ENCODE data around the gene ABCF2. TPM values are rescaled to one million over a fixed set of nuclear protein-coding genes. Genes with fewer than 3 reads are reported as not detected.

Gene ABCF2
- total RNA-seq, 1 experiment from 2014 or later: 63.7 TPM

DNA sequence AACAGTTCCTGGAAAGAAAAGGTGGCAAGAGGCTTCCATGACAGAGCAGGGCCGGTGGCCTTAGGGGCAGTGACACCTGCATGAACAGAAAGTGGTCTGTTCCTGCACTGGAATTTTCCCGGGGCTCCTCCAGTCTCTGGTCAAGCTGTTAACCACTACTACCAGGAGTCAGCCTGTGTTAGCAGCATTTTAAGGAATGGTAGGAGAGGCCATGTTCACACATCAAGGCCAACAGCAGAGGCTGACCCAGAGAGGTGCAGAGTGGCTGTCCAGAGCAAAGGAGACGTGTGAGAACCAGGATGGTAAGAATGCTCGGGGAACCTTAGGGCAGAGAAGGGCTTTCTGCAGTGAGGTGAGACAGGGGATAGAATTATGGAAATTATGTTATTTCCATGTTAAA is 25.3 kb downstream of the ABCF2 start:
- Histone ChIP-seq H3K27me3 (ENCODE audit: insufficient read depth, low read length) (peaks cover 6% of the 10 kb centered on the region; the same call in 1 of the 2 replicates), H3K9ac (ENCODE audit: low read length) (no peak overlapping the region), H4K20me1 (ENCODE audit: insufficient read depth) (no peaks in the 10 kb centered on the region), H3K79me2 (ENCODE audit: insufficient read depth, low read length) (no peaks in the 10 kb centered on the region), H3K4me3 (replicated peaks in 1 of 2; ENCODE audit: low read depth in 1 of 2, low read length in 2 of 2) (no peak overlapping the region), H3K4me1 (ENCODE audit: control insufficient read depth in 1 of 2, insufficient read depth in 2 of 2, low read length in 2 of 2) (no peaks in the 10 kb centered on the region), H3K9me3 (ENCODE audit: control insufficient read depth in 1 of 2, insufficient read depth in 1 of 2, low read depth in 1 of 2, low read length in 2 of 2) (no peaks in the 10 kb centered on the region), H3K27ac (ENCODE audit: low read depth, low read length) (no peak overlapping the region), H3K4me2 (ENCODE audit: low read length) (no peak overlapping the region), H3K9me2 (ENCODE audit: insufficient read depth) (no peaks in the 10 kb centered on the region), H3K36me3 (ENCODE audit: control insufficient read depth in 1 of 2, insufficient read depth in 2 of 2, low read length in 2 of 2) (no peaks in the 10 kb centered on the region), H2AFZ (ENCODE audit: low read depth, low read length, poor library complexity, severe bottlenecking) (no peak overlapping the region)
- ATAC-seq (no peak), DNase-seq (ENCODE audit: low read depth, low spot score) (no peak)
- TF ChIP-seq FOSL1 (IDR thresholded peaks at IDR 0.05; ENCODE audit: low read depth) (no peak), RAD21 (IDR thresholded peaks at IDR 0.05; ENCODE audit: low read depth) (no peak), EZH2 (IDR thresholded peaks at IDR 0.05) (no peak), MAX (IDR thresholded peaks at IDR 0.05) (no peak), SIN3A (IDR thresholded peaks at IDR 0.05; ENCODE audit: low read depth) (no peak), ZNF274 (IDR thresholded peaks at IDR 0.05; ENCODE audit: low read depth, low read length) (no peak), POLR2A (IDR thresholded peaks at IDR 0.05; ENCODE audit: borderline replicate concordance, extremely low read depth, insufficient read depth, insufficient read length) (no peak), CBX3 (IDR thresholded peaks at IDR 0.05; ENCODE audit: low read depth) (no peak), JUND (IDR thresholded peaks at IDR 0.05) (no peak)
- TF ChIP-seq, protein P1, sequence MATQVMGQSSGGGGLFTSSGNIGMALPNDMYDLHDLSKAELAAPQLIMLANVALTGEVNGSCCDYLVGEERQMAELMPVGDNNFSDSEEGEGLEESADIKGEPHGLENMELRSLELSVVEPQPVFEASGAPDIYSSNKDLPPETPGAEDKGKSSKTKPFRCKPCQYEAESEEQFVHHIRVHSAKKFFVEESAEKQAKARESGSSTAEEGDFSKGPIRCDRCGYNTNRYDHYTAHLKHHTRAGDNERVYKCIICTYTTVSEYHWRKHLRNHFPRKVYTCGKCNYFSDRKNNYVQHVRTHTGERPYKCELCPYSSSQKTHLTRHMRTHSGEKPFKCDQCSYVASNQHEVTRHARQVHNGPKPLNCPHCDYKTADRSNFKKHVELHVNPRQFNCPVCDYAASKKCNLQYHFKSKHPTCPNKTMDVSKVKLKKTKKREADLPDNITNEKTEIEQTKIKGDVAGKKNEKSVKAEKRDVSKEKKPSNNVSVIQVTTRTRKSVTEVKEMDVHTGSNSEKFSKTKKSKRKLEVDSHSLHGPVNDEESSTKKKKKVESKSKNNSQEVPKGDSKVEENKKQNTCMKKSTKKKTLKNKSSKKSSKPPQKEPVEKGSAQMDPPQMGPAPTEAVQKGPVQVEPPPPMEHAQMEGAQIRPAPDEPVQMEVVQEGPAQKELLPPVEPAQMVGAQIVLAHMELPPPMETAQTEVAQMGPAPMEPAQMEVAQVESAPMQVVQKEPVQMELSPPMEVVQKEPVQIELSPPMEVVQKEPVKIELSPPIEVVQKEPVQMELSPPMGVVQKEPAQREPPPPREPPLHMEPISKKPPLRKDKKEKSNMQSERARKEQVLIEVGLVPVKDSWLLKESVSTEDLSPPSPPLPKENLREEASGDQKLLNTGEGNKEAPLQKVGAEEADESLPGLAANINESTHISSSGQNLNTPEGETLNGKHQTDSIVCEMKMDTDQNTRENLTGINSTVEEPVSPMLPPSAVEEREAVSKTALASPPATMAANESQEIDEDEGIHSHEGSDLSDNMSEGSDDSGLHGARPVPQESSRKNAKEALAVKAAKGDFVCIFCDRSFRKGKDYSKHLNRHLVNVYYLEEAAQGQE (IDR thresholded peaks at IDR 0.05; ENCODE audit: low read depth): no peak
- ChIA-PET RAD21 (ENCODE audit: low non-redundant PET in 1 of 2, low total read pairs in 2 of 2, uncharacterized antibody in 2 of 2, unreplicated experiment in 2 of 2) (no interaction called here), POLR2A (no interaction called here), CTCF (no interaction called here)
- intact Hi-C loops (cut with micrococcal nuclease): no loop called here
- no TSS peak for BruUV-seq (replicated peaks)
